Measurements from ENCODE around the gene CACNA2D2.

Gene CACNA2D2

GRCh38 chr3:50354850-50355249, 148.6 kb downstream of the CACNA2D2 start:
- Mint-ChIP-seq H3K36me3 (ENCODE audit: low read depth) (peaks cover 46% of the 10 kb centered on the region), H3K4me3 (no peak overlapping the region)

DNA sequence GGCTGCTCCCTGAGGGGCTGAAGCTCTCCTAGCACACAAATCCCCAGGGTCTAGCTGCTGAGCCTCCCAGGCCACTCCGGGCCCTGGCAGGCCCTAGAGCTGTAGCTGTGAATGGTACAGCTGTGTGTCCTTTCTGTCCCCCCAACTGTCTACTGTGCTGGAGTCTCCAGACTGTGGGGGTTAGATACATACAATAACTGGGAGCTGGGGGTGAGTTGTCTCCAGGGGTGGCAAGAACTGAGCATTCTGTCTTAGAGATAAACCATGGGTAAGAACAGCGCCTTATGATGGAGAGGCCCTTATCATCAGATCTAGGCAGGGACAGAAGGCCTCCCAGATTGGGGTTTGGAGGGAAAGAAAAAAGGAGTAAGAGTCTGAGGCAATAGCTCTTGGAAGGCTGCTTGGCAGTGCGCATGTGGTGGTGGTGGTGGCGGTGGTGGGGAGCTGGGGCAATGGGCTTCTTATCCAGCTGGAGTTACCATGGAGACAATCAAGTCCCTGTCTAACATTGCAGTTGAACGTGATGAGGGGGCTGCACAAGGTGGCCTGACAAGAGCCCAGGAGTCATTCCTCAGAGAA, 149.2 kb downstream of the CACNA2D2 start:
- Mint-ChIP-seq H3K4me1 (ENCODE audit: low read depth) (peaks cover 42% of the 10 kb centered on the region), H3K4me3 (no peak overlapping the region), H3K36me3 (ENCODE audit: low read depth) (peaks cover 45% of the 10 kb centered on the region), H3K27me3 (ENCODE audit: low read depth) (no peaks in the 10 kb centered on the region), H3K9me3 (no peaks in the 10 kb centered on the region), H3K27ac (no peak overlapping the region)
- DNase-seq (ENCODE audit: low spot score) = no peak

More at GRCh38 chr3:50354850-50355249, 148.6 kb downstream of the CACNA2D2 start:
- Mint-ChIP-seq H3K27me3 (ENCODE audit: low read depth) (no peaks in the 10 kb centered on the region), H3K9me3 (no peaks in the 10 kb centered on the region), H3K4me1 (ENCODE audit: low read depth) (peaks cover 44% of the 10 kb centered on the region), H3K27ac (no peak overlapping the region)
- DNase-seq (ENCODE audit: low spot score) = no peak

- no peak overlapping the region for H3K4me3 Mint-ChIP-seq
- H3K27ac Mint-ChIP-seq = no peak overlapping the region
- no peaks in the 10 kb centered on the region for H3K27me3 Mint-ChIP-seq (ENCODE audit: low read depth)
- no peaks in the 10 kb centered on the region for H3K9me3 Mint-ChIP-seq
- H3K4me1 Mint-ChIP-seq (ENCODE audit: low read depth) = peaks cover 49% of the 10 kb centered on the region
- H3K36me3 Mint-ChIP-seq (ENCODE audit: low read depth) = peaks cover 48% of the 10 kb centered on the region
- DNase-seq (ENCODE audit: low spot score) = no peak
Measured at GRCh38 chr3:50353245-50354004, 150.0 kb downstream of the CACNA2D2 start.

DNA sequence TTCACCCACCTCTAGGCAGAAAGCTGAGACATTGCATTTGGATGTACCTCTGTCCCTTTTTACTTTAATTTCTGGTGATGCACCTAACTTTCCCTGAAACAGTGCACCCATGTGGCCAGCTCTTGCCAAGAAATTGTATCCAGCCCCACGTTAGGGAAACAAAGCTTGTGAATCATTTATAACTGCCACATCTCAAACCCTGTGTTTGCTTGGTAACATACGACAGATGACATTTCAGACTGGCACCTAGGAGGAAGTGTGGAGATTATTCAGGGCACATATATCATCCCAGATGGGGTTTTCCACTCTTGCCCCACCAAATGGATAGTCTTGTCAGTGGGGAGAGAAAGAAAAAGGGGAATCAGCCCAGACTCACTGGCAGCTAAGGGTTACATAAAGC, 150.7 kb downstream of the CACNA2D2 start:
- Mint-ChIP-seq H3K27me3 (ENCODE audit: low read depth) (no peaks in the 10 kb centered on the region), H3K9me3 (no peaks in the 10 kb centered on the region), H3K36me3 (ENCODE audit: low read depth) (peaks cover 49% of the 10 kb centered on the region), H3K4me3 (no peak overlapping the region), H3K27ac (peak overlapping the region; percentile 8), H3K4me1 (ENCODE audit: low read depth) (peaks cover 50% of the 10 kb centered on the region)
- no peak for DNase-seq (ENCODE audit: low spot score)

DNA sequence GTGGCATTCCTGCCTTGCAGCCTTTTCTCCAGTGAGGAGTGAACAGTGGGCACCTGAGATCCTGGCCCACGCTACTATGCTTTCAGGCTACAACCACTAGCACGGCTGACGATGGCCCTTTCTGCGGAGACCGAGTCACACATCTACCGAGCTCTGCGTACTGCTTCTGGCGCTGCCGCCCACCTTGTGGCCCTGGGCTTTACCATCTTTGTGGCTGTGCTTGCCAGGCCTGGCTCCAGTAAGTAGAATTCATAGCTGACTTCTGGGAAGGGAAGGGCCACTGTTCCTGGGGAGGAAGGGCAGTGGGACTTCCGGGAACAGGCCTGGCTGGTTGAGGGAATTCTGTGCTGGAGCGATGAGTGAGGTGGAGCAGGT, 152.1 kb downstream of the CACNA2D2 start:
- H3K4me3 Mint-ChIP-seq = peak overlapping the region; percentile 93
- no peak for DNase-seq (ENCODE audit: low spot score)
- peaks cover 42% of the 10 kb centered on the region for H3K4me1 Mint-ChIP-seq (ENCODE audit: low read depth)
- H3K36me3 Mint-ChIP-seq (ENCODE audit: low read depth) = peaks cover 44% of the 10 kb centered on the region
- no peaks in the 10 kb centered on the region for H3K27me3 Mint-ChIP-seq (ENCODE audit: low read depth)
- peak overlapping the region; percentile 97 for H3K27ac Mint-ChIP-seq
- H3K9me3 Mint-ChIP-seq = no peaks in the 10 kb centered on the region

DNA sequence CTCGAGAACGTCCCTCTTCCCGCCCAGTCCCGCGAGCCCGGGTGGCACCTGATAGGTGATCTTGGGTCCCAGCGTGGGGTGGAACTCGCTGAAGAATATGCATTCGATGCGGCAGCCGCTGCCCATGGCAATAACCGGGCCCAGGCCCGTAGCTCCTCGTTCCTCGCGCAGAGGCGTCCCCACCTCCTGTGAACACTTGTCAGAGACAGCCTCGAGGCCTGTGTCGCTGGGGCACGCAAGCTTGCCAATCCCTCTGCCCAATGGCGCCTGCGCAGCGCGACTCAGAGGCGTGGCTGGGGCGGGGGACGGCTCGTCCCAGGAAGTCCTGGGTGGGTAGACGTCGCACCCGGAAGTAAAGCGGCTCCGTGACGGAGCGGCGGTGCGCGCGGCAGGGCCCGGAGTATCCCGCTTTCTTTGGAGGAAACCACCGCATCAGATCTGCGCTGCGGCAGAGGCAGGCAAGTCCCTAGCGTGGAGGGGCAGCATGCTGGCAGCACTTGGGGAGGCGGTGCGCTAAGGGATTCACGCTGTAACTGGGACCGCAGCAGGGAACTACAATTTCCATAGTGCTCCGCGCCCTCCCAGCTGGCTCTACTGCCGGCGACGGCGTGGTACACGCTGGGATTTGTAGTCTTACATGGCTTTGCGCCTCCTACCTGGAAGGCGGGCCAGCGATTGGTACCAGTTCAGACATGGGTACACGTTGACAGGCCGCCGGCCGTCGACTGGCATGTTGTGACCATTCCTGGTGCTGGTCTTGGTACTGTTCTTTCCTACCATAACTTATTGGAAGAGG, 152.7 kb downstream of the CACNA2D2 start, which contains the start of the genes CYB561D2 and NPRL2:
CYB561D2 (plus strand) TSS at position 336 of the 796 bp plus-strand sequence. CDS start 572 bp downstream, outside the sequence.
NPRL2 (minus strand) TSS at position 249 of the 796 bp plus-strand sequence; CDS start at position 126, 123 bp downstream.
- Mint-ChIP-seq H3K9me3 (no peaks in the 10 kb centered on the region), H3K4me1 (ENCODE audit: low read depth) (peaks cover 46% of the 10 kb centered on the region), H3K27ac (peak within 1 kb of the TSS; percentile 97), H3K27me3 (ENCODE audit: low read depth) (no peaks in the 10 kb centered on the region), H3K36me3 (ENCODE audit: low read depth) (peaks cover 44% of the 10 kb centered on the region), H3K4me3 (peak within 1 kb of the TSS; percentile 93)
- peak; percentile 99 for DNase-seq (ENCODE audit: low spot score)

- peak overlapping the region; percentile 97 for H3K27ac Mint-ChIP-seq
- peak overlapping the region; percentile 93 for H3K4me3 Mint-ChIP-seq
- H3K27me3 Mint-ChIP-seq (ENCODE audit: low read depth) = no peaks in the 10 kb centered on the region
- H3K9me3 Mint-ChIP-seq = no peaks in the 10 kb centered on the region
- peaks cover 42% of the 10 kb centered on the region for H3K4me1 Mint-ChIP-seq (ENCODE audit: low read depth)
- peaks cover 44% of the 10 kb centered on the region for H3K36me3 Mint-ChIP-seq (ENCODE audit: low read depth)
- DNase-seq (ENCODE audit: low spot score) = no peak
Measured at GRCh38 chr3:50350213-50350526, 153.3 kb downstream of the CACNA2D2 start.

DNA sequence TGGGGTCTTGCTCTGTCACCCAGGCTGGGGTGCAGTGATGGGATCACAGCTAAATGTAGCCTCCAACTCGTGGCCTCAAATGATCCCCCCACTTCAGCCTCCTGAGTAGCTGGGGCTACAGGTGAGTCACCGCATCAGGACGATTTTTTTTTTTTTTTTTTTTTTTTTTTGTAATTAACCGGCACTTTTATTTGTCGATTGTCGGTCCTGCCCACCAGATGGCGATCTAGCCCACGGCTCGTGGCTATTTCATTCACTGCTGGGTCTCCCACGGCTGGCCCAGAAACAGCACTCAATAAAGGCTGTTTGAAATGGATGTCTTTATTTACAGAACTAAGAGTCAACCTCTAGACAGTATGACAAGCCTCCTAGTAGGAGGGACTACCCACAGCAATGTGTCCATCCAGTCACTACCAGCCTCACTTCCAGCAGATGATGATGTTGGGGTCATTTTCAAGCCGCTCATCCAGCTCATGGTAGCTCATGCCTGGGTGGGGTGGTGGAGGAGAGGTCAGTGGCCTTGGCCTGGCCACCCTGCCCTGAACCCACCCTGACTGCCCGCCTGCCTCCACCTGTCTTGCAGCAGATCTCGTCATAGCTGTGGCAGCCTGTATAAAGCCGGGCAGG, 156.1 kb downstream of the CACNA2D2 start:
- Mint-ChIP-seq H3K4me3 (peak overlapping the region; percentile 24), H3K4me1 (ENCODE audit: low read depth) (peaks cover 50% of the 10 kb centered on the region), H3K9me3 (no peaks in the 10 kb centered on the region), H3K27me3 (ENCODE audit: low read depth) (no peaks in the 10 kb centered on the region), H3K36me3 (ENCODE audit: low read depth) (peaks cover 34% of the 10 kb centered on the region), H3K27ac (peak overlapping the region; percentile 78)
- peak; percentile 56 for DNase-seq (ENCODE audit: low spot score)

GRCh38 chr3:50345586-50346234, 157.7 kb downstream of the CACNA2D2 start, which contains the start of gene ZMYND10:
ZMYND10 (minus strand) TSS chr3:50345732; CDS start chr3:50345579, 153 bp downstream.
- peak within 1 kb of the TSS; percentile 87 for H3K27ac Mint-ChIP-seq
- H3K36me3 Mint-ChIP-seq (ENCODE audit: low read depth) = peaks cover 26% of the 10 kb centered on the region
- H3K27me3 Mint-ChIP-seq (ENCODE audit: low read depth) = no peaks in the 10 kb centered on the region
- H3K4me3 Mint-ChIP-seq = peak within 1 kb of the TSS; percentile 90
- DNase-seq (ENCODE audit: low spot score) = peak; percentile 83
- H3K9me3 Mint-ChIP-seq = no peaks in the 10 kb centered on the region
- H3K4me1 Mint-ChIP-seq (ENCODE audit: low read depth) = peaks cover 56% of the 10 kb centered on the region

GRCh38 chr3:50345008-50345407, 158.4 kb downstream of the CACNA2D2 start:
- Mint-ChIP-seq H3K36me3 (ENCODE audit: low read depth) (peaks cover 23% of the 10 kb centered on the region), H3K27me3 (ENCODE audit: low read depth) (no peaks in the 10 kb centered on the region), H3K9me3 (no peaks in the 10 kb centered on the region), H3K27ac (no peak overlapping the region), H3K4me3 (peak overlapping the region; percentile 10), H3K4me1 (ENCODE audit: low read depth) (peaks cover 50% of the 10 kb centered on the region)
- DNase-seq (ENCODE audit: low spot score) = no peak

DNA sequence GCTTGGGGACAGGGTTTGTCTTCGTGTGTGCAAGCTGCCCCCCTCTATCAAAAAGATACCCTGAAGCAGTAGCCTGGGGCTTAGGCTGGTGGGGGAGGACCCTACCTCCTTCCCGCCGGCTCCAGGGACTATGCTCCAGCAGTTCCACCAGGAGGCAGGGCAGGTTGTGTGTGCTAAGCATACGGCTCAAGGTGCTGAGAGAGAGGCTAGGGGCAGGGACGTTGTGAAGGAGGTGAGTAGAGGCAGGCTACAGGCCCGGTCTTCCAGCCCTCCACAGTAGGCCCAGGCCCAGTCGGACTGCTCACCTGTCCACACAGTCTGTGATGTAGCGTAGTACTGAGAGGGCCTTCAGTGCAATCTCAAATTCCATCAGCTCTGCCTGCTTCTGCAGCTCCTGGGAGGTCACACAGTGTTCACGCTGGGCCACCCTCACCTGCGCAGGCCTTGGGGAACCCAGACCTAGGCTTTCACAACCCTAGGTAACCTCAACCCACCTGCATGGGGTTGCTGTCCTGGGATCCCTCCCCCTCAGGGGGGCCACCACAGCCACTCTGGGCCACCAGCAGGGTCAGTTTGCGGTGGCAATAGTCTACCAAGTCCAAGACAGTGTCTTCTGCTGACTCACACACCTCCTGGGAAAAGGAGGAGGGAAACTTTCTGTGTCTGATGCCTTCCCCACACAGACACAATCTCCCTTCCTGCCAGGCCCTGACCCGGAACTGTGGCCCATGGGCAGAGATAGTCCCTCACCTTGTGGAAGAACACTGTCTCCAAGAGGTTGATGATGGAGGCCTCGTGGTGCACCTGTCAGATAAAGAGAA, 160.4 kb downstream of the CACNA2D2 start:
- Mint-ChIP-seq H3K27ac (peak overlapping the region; percentile 68), H3K4me1 (ENCODE audit: low read depth) (peaks cover 45% of the 10 kb centered on the region), H3K36me3 (ENCODE audit: low read depth) (peaks cover 29% of the 10 kb centered on the region), H3K4me3 (no peak overlapping the region), H3K9me3 (no peaks in the 10 kb centered on the region), H3K27me3 (ENCODE audit: low read depth) (no peaks in the 10 kb centered on the region)
- DNase-seq (ENCODE audit: low spot score) = no peak

DNA sequence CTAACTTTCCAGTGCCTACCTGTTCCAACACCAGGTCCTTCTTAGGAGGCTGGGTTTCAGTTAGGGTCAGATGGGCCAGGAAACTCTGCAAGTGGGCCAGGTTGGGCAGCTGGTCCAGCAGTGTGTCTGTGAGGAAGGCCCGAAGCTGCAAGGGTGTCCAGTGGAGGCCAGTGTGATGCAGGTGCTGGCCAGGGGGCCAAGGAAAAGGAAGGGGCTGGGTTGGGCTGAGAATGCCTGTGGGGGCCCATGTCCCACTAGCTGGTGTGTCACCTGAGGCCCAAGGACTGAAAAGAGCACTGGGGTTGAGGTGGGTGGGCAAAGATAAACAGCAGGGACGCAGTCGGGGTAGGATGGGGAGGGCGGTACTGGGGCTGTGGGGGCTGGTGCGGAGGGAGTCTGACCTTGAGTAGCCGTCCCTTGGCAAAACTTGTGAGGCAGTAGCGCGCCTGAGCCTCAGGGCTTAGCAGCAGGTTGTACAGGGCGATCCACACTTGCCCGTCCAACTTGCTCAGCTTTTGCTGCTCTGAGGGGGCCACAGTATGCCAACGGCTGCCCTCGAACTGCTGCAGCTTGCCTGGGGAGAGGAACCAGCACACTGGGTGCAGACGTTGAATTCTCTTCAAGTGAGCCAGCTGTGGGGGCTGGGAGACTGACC, 161.3 kb downstream of the CACNA2D2 start:
- no peaks in the 10 kb centered on the region for H3K27me3 Mint-ChIP-seq (ENCODE audit: low read depth)
- no peaks in the 10 kb centered on the region for H3K9me3 Mint-ChIP-seq
- H3K4me3 Mint-ChIP-seq = peak overlapping the region; percentile 86
- H3K4me1 Mint-ChIP-seq (ENCODE audit: low read depth) = peaks cover 40% of the 10 kb centered on the region
- no peak for DNase-seq (ENCODE audit: low spot score)
- peaks cover 29% of the 10 kb centered on the region for H3K36me3 Mint-ChIP-seq (ENCODE audit: low read depth)
- H3K27ac Mint-ChIP-seq = peak overlapping the region; percentile 94
